Erythroblast (primary cell): ENCODE measurements around the gene RARG.

Experiments
- DNase-seq, 2 experiments: peaks; one replicate each; lab custom pipeline; 2025; lab: John Stamatoyannopoulos, UW
- GATA1 ChIP-seq: IDR thresholded peaks from 2 replicates; pipeline ENCODE4 v1.6.1; 2011; ENCODE audit warnings: low read depth, mild to moderate bottlenecking, control low read depth, low read length, moderate library complexity
- POLR2A ChIP-seq: IDR thresholded peaks from 2 replicates; pipeline ENCODE4 v1.6.1; 2011; ENCODE audit warnings: mild to moderate bottlenecking, low read length

RARG gene

GRCh38 chr12:53231921-53232645, at the start of gene RARG:
Gene RARG (minus strand): TSS chr12:53232209. CDS start chr12:53227545, 4,664 bp downstream.
- peak in 1 of 2 experiments; percentile 46 for DNase-seq

GRCh38 chr12:53279888-53280498, 48.0 kb upstream of the RARG start:
- no peak for DNase-seq
- TF ChIP-seq POLR2A (no peak), GATA1 (no peak)

More at GRCh38 chr12:53231921-53232645, at the start of gene RARG:
- no peak for TF ChIP-seq GATA1
- no peak for TF ChIP-seq POLR2A

- DNase-seq: no peak
- TF ChIP-seq POLR2A: no peak
- no peak for TF ChIP-seq GATA1
These were observed 47.4 kb upstream of the RARG start for GRCh38 chr12:53279283-53279869.

GRCh38 chr12:53277981-53278380, 46.0 kb upstream of the RARG start:
- DNase-seq: no peak
- TF ChIP-seq POLR2A: no peak
- TF ChIP-seq GATA1: no peak

- TF ChIP-seq POLR2A (no peak), GATA1 (no peak)
- DNase-seq: no peak
These were observed 44.5 kb upstream of the RARG start for GRCh38 chr12:53276511-53276910.

- TF ChIP-seq GATA1 (no peak), POLR2A (no peak)
- DNase-seq: no peak
These were observed 42.4 kb upstream of the RARG start for GRCh38 chr12:53274445-53274844.

GRCh38 chr12:53268630-53269562, 36.9 kb upstream of the RARG start:
- no peak for TF ChIP-seq POLR2A
- TF ChIP-seq GATA1: no peak
- DNase-seq: peak; percentile 43 to 59

GRCh38 chr12:53267999-53268629, 36.1 kb upstream of the RARG start, which contains the start of gene ESPL1:
Gene ESPL1 (plus strand): TSS chr12:53268299. CDS start chr12:53268767, 468 bp downstream.
- DNase-seq: peak; percentile 89 to 90
- TF ChIP-seq GATA1 (no peak), POLR2A (peak; percentile 70)

- peak in 1 of 2 experiments; percentile 78 for DNase-seq
- no peak for TF ChIP-seq GATA1
- no peak for TF ChIP-seq POLR2A
These were observed 35.4 kb upstream of the RARG start for GRCh38 chr12:53267306-53267998.

- no peak for DNase-seq
- TF ChIP-seq POLR2A (no peak), GATA1 (no peak)
These were observed 33.8 kb upstream of the RARG start for GRCh38 chr12:53265783-53266182.

- TF ChIP-seq POLR2A (no peak), GATA1 (no peak)
- no peak for DNase-seq
These were observed 27.9 kb upstream of the RARG start for GRCh38 chr12:53259891-53260290.

GRCh38 chr12:53258541-53259539, 26.8 kb upstream of the RARG start:
- TF ChIP-seq GATA1: no peak
- TF ChIP-seq POLR2A: no peak
- DNase-seq: no peak
